ENCODE measurements around the gene NINJ1. TPM values are rescaled to one million over a fixed set of nuclear protein-coding genes. Genes with fewer than 3 reads are reported as not detected.

NINJ1 gene
- total and polyA plus RNA-seq, 2 of the 13 experiments (the other 11 are each of a cell fraction or from before 2014, with no cell fraction given), result 81.2 to 92.1 TPM

DNA sequence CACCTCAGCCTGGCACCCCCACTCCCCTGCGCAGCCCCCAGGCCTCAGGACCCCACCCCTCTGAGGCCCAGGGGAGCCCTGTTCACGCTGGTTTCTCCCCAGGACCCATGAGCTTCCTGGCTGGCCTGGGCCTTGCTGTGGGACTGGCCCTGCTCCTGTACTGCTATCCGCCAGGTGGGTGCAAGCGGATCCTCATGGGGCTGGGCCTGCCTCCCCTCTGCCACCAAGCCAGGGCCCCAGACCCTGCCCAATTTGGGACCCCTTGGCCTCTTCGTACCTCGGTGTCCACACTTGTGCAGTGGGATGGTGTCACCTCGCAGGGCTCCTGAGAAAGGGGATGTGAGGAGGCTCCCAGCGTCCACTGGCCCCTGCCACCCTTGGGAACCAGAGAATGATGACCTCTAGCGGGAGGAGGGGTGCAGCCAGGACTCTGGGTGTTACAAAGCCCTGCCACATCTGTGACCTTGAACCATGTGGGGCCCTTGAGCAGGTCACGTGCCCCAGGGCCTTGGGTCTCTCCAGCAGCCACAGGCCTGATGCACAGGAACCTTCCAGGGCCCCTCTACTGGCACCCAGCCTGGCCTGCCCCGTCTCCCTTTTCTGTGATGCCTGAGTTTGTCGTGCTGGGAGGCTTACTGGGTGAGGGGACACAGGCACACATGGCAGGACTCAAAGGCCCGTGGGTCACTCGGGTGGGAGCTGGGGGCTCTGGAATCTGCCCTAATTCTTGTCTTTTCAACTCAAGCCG lies 21.8 kb downstream of the NINJ1 start (continued):
- TF ChIP-seq ZNF773 (CRISPR knock-in tag; IDR thresholded peaks at IDR 0.05; ENCODE audit: borderline replicate concordance) (no peak), HDAC2 (CRISPR knock-in tag; IDR thresholded peaks at IDR 0.05) (peak; percentile 81), ZFYVE20 (CRISPR knock-in tag; IDR thresholded peaks at IDR 0.05; ENCODE audit: borderline replicate concordance, low read depth) (no peak), PITX1 (CRISPR knock-in tag; IDR thresholded peaks at IDR 0.05) (peak; percentile 92), KMT2A (CRISPR knock-in tag; IDR thresholded peaks at IDR 0.05) (peak; percentile 25; the same call in 1 of the 2 replicates), RELA (CRISPR knock-in tag; IDR thresholded peaks at IDR 0.05) (no peak), CAMTA2 (CRISPR knock-in tag; IDR thresholded peaks at IDR 0.05; ENCODE audit: borderline replicate concordance) (no peak), ZNF777 (CRISPR knock-in tag; IDR thresholded peaks at IDR 0.05) (no peak), MED8 (CRISPR knock-in tag; IDR thresholded peaks at IDR 0.05; ENCODE audit: insufficient replicate concordance) (peak; percentile 52), ZNF180 (CRISPR knock-in tag; IDR thresholded peaks at IDR 0.05; ENCODE audit: borderline replicate concordance, low read depth) (no peak), FOXM1 (CRISPR knock-in tag; IDR thresholded peaks at IDR 0.05) (no peak), ZNF232 (CRISPR knock-in tag; IDR thresholded peaks at IDR 0.05; ENCODE audit: borderline replicate concordance) (peak; percentile 91; the same call in 1 of the 2 replicates), THRA (CRISPR knock-in tag; IDR thresholded peaks at IDR 0.05; ENCODE audit: borderline replicate concordance) (peak; percentile 90; the same call in 1 of the 2 replicates), ZNF512 (CRISPR knock-in tag; IDR thresholded peaks at IDR 0.05) (no peak), HDAC6 (IDR thresholded peaks at IDR 0.05; ENCODE audit: low read depth, low read length) (no peak), ZNF501 (CRISPR knock-in tag; IDR thresholded peaks at IDR 0.05) (peak; percentile 65; the same call in 1 of the 2 replicates), CENPBD1 (CRISPR knock-in tag; IDR thresholded peaks at IDR 0.05; ENCODE audit: borderline replicate concordance, low read depth) (no peak; the same call in 1 of the 2 replicates), MTF1 (CRISPR knock-in tag; IDR thresholded peaks at IDR 0.05) (no peak), ZSCAN21 (CRISPR knock-in tag; IDR thresholded peaks at IDR 0.05; ENCODE audit: borderline replicate concordance) (no peak), ZFP36L2 (CRISPR knock-in tag; IDR thresholded peaks at IDR 0.05) (no peak), PRDM4 (CRISPR knock-in tag; IDR thresholded peaks at IDR 0.05; ENCODE audit: borderline replicate concordance) (no peak)
- TF ChIP-seq, protein P1, sequence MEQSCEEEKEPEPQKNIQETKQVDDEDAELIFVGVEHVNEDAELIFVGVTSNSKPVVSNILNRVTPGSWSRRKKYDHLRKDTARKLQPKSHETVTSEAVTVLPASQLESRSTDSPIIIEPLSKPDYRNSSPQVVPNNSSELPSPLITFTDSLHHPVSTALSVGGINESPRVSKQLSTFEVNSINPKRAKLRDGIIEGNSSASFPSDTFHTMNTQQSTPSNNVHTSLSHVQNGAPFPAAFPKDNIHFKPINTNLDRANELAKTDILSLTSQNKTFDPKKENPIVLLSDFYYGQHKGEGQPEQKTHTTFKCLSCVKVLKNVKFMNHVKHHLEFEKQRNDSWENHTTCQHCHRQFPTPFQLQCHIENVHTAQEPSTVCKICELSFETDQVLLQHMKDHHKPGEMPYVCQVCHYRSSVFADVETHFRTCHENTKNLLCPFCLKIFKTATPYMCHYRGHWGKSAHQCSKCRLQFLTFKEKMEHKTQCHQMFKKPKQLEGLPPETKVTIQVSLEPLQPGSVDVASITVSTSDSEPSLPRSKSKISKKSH (CRISPR knock-in tag; IDR thresholded peaks at IDR 0.05; ENCODE audit: borderline replicate concordance), result no peak; the same call in 1 of the 2 replicates
